Urinary bladder (tissue), 4 donors: Measurements from ENCODE around the gene TSBP1. TPM values are rescaled to one million over a fixed set of nuclear protein-coding genes. Genes with fewer than 3 reads are reported as not detected.
A peak's percentile ranks its signal among the peaks of the same experiment; 100 is the strongest.

Experiments
- DNase-seq: peaks from one replicate; pipeline ENCODE4 v3.0.0-alpha.2; 2015; ENCODE audit errors: extremely low spot score
- H3K27ac ChIP-seq: one replicate; pipeline ENCODE4 v1.5.1; 2013; ENCODE audit warnings: low read depth, mild to moderate bottlenecking, moderate library complexity
- H3K36me3 ChIP-seq: one replicate; pipeline ENCODE4 v1.6.1; 2013; ENCODE audit warnings: mild to moderate bottlenecking, moderate library complexity; ENCODE audit not compliant: insufficient read depth
- H3K4me1 ChIP-seq: one replicate; pipeline ENCODE4 v1.6.1; 2013; ENCODE audit warnings: mild to moderate bottlenecking, moderate library complexity; ENCODE audit not compliant: insufficient read depth
- H3K4me3 ChIP-seq: one replicate; pipeline ENCODE4 v1.5.1; 2013; ENCODE audit warnings: low read depth, low read length
- WGBS: extraction: QIAGEN DNeasy Blood & Tissue Kit; methylation state at CpG from one replicate; pipeline ENCODE4 v1.1.7; 2013; 5-methylcytosine and 5-hydroxymethylcytosine counted together
- polyA plus RNA-seq: library from polyadenylated mRNA; stranded (reverse); fragments of 200-250 nt; gene quantifications from one replicate; pipeline ENCODE4 v1.2.3, GENCODE V29; 2013
- small RNA-seq: library from RNA; depleted of rRNA; stranded (forward); fragments of <200 nt; gene quantifications from one replicate; pipeline ENCODE3, GENCODE V24; 2014
- total RNA-seq: library from RNA; depleted of rRNA; stranded (reverse); fragments of >200 nt; gene quantifications from one replicate; pipeline ENCODE4 v1.2.3, GENCODE V29; 2014
- donor health status: healthy with polysubstance abuse.
- donor health status: healthy.

TSBP1 gene
- total and polyA plus RNA-seq, 2 donors = not detected

- Histone ChIP-seq H3K36me3 (no peaks in the 10 kb centered on the region), H3K4me1 (no peaks in the 10 kb centered on the region), H3K4me3 (no peak overlapping the region), H3K27ac (no peak overlapping the region)
- WGBS = 49% methylated on average over 2 of the region's 2 CpGs
- DNase-seq = no peak
Observed at GRCh38 chr6:32247401-32247800, 124.3 kb downstream of the TSBP1 start.

GRCh38 chr6:32244946-32245398 lies 126.7 kb downstream of the TSBP1 start:
- DNase-seq = peak; percentile 65
- Histone ChIP-seq H3K4me3 (no peak overlapping the region), H3K27ac (no peak overlapping the region), H3K36me3 (no peaks in the 10 kb centered on the region), H3K4me1 (no peaks in the 10 kb centered on the region)
- 2% methylated on average over 14 of the region's 14 CpGs for WGBS

GRCh38 chr6:32244270-32244669 lies 127.4 kb downstream of the TSBP1 start:
- 64% methylated on average over 4 of the region's 4 CpGs for WGBS
- H3K4me3 ChIP-seq = no peak overlapping the region

More at GRCh38 chr6:32244270-32244669, 127.4 kb downstream of the TSBP1 start:
- no peak for DNase-seq
- no peak overlapping the region for H3K27ac ChIP-seq
- H3K4me1 ChIP-seq = no peaks in the 10 kb centered on the region
- H3K36me3 ChIP-seq = no peaks in the 10 kb centered on the region

Small RNAs within 50 kb of the gene (small RNA-seq; reads per million reads assigned to genes)
- not detected for gene RNU6-603P

Other genes starting within 250 kb of the TSBP1 start
- gene ATF6B, start 243.7 kb downstream of the TSBP1 start, total RNA-seq = 28.8 TPM
- gene ATF6B, start 243.7 kb downstream of the TSBP1 start, polyA plus RNA-seq = 68.3 TPM
- gene FKBPL, start 241.6 kb downstream of the TSBP1 start, total RNA-seq = 3.0 TPM
- gene FKBPL, start 241.6 kb downstream of the TSBP1 start, polyA plus RNA-seq = 5.6 TPM
- gene PRRT1, start 220.0 kb downstream of the TSBP1 start, total RNA-seq = 0.42 TPM
- 10.8 TPM for gene PRRT1, start 220.0 kb downstream of the TSBP1 start, polyA plus RNA-seq
- 29.6 TPM for gene PPT2, start 217.8 kb downstream of the TSBP1 start, total RNA-seq
- gene PPT2, start 217.8 kb downstream of the TSBP1 start, polyA plus RNA-seq = 20.0 TPM
- 17.6 TPM for gene EGFL8, start 207.3 kb downstream of the TSBP1 start, total RNA-seq
- gene EGFL8, start 207.3 kb downstream of the TSBP1 start, polyA plus RNA-seq = 22.8 TPM
- 13.8 TPM for gene AGPAT1, start 195.8 kb downstream of the TSBP1 start, total RNA-seq
- gene AGPAT1, start 195.8 kb downstream of the TSBP1 start, polyA plus RNA-seq = 93.7 TPM
- 30.1 TPM for gene RNF5, start 193.5 kb downstream of the TSBP1 start, total RNA-seq
- 102 TPM for gene RNF5, start 193.5 kb downstream of the TSBP1 start, polyA plus RNA-seq
- gene AGER, start 187.7 kb downstream of the TSBP1 start, total RNA-seq = 1.5 TPM
- gene AGER, start 187.7 kb downstream of the TSBP1 start, polyA plus RNA-seq = 7.6 TPM
- gene PBX2, start 181.7 kb downstream of the TSBP1 start, total RNA-seq = 44.1 TPM
- gene PBX2, start 181.7 kb downstream of the TSBP1 start, polyA plus RNA-seq = 62.2 TPM
- gene GPSM3, start 179.3 kb downstream of the TSBP1 start, total RNA-seq = 2.2 TPM
- 12.8 TPM for gene GPSM3, start 179.3 kb downstream of the TSBP1 start, polyA plus RNA-seq
- gene NOTCH4, start 147.8 kb downstream of the TSBP1 start, total RNA-seq = 11.2 TPM
- 27.6 TPM for gene NOTCH4, start 147.8 kb downstream of the TSBP1 start, polyA plus RNA-seq
- not detected for gene BTNL2, start 35.3 kb upstream of the TSBP1 start, total RNA-seq
- gene BTNL2, start 35.3 kb upstream of the TSBP1 start, polyA plus RNA-seq = not detected
- 93.9 TPM for gene HLA-DRA, start 68.0 kb upstream of the TSBP1 start, total RNA-seq
- gene HLA-DRA, start 68.0 kb upstream of the TSBP1 start, polyA plus RNA-seq = 272 TPM
- 3.8 TPM for gene HLA-DRB5, start 158.4 kb upstream of the TSBP1 start, total RNA-seq
- 3.4 TPM for gene HLA-DRB5, start 158.4 kb upstream of the TSBP1 start, polyA plus RNA-seq
- 10.2 TPM for gene HLA-DRB1, start 217.9 kb upstream of the TSBP1 start, total RNA-seq
- 107 TPM for gene HLA-DRB1, start 217.9 kb upstream of the TSBP1 start, polyA plus RNA-seq